ENCODE measurements around the gene A2ML1. TPM values are rescaled to one million over a fixed set of nuclear protein-coding genes. Genes with fewer than 3 reads are reported as not detected.

Gene A2ML1
- total and polyA plus RNA-seq, 2 of the 4 experiments (the other 2 are of a cell fraction): not detected

- no peak for ATAC-seq (ENCODE audit: low read depth)
- CTCF ChIA-PET: interaction anchor here (1.2 kb wide), 1 partner anchor 14 kb away, joined by 4 read pairs; no protein-coding TSS in a partner anchor
- no peak overlapping the region for H2BK15ac ChIP-seq (ENCODE audit: low read depth, low read length)
These were observed 83.1 kb downstream of the A2ML1 start for GRCh38 chr12:8905546-8905945.

More at GRCh38 chr12:8905546-8905945, 83.1 kb downstream of the A2ML1 start:
- Histone ChIP-seq H3K9me3 (ENCODE audit: control insufficient read depth, insufficient read depth, low read length) (no peaks in the 10 kb centered on the region), H3K36me3 (ENCODE audit: control insufficient read depth, insufficient read depth, low read length) (no peaks in the 10 kb centered on the region), H4K91ac (ENCODE audit: insufficient read depth, low read depth, low read length) (no peak overlapping the region), H3K4me1 (ENCODE audit: control insufficient read depth, insufficient read depth, low read length) (no peaks in the 10 kb centered on the region), H3K56ac (ENCODE audit: extremely low read depth, insufficient read depth, low read length) (no peak overlapping the region), H3K9me1 (ENCODE audit: insufficient read depth, low read length) (no peaks in the 10 kb centered on the region), H3K9ac (ENCODE audit: low read depth, low read length) (no peak overlapping the region), H2BK5ac (ENCODE audit: low read depth, low read length, poor library complexity, severe bottlenecking) (no peak overlapping the region), H3K18ac (ENCODE audit: low read depth, low read length) (no peak overlapping the region), H4K8ac (ENCODE audit: low read depth in 2 of 2, low read length in 2 of 2) (no peak overlapping the region), H3K27me3 (ENCODE audit: control insufficient read depth, insufficient read depth, low read length) (peaks cover 2% of the 10 kb centered on the region), H2AK9ac (replicated peaks; ENCODE audit: low read depth, low read length, poor library complexity) (no peak overlapping the region), H2AFZ (replicated peaks; ENCODE audit: low read length, poor library complexity) (no peak overlapping the region), H4K20me1 (ENCODE audit: insufficient read depth, low read length) (no peaks in the 10 kb centered on the region), H3K4me3 (ENCODE audit: insufficient read depth, low read depth, low read length) (no peak overlapping the region), H3K27ac (ENCODE audit: insufficient read depth, low read length) (no peak overlapping the region), H3K14ac (replicated peaks; ENCODE audit: low read depth, low read length) (no peak overlapping the region), H2BK20ac (ENCODE audit: low read depth, low read length) (no peak overlapping the region), H4K5ac (ENCODE audit: low read depth, low read length) (no peak overlapping the region), H3K23ac (ENCODE audit: low read depth, low read length) (no peak overlapping the region), H3K79me1 (ENCODE audit: low read depth in 1 of 2, low read length in 2 of 2) (no peaks in the 10 kb centered on the region), H2BK120ac (ENCODE audit: low read depth, low read length) (no peak overlapping the region), H3K4ac (ENCODE audit: low read depth, low read length) (no peak overlapping the region), H2AK5ac (ENCODE audit: low read depth, low read length) (no peak overlapping the region), H3K4me2 (ENCODE audit: low read depth, low read length) (no peak overlapping the region)
- no CpG with 5 or more reads among the region's 10 CpGs for WGBS, 2 experiments (ENCODE audit: extremely low coverage in 2 of 2, insufficient read length in 1 of 2)
- dilution Hi-C loops (cut with HindIII; ENCODE audit: low sequenced_read_pairs, unreplicated experiment): no loop called here
- no TSS peak for BruUV-seq (replicated peaks)
- intact Hi-C loops (cut with micrococcal nuclease): loop anchor here (10.0 kb wide), 1 partner anchor 81 kb away; the partner anchor contains the start of gene A2ML1
- in situ Hi-C loops (cut with MboI; ENCODE audit: low sequenced_read_pairs): no loop called here
- POLR2A ChIA-PET (ENCODE audit: unreplicated experiment): no interaction called here
- DNase-seq: no peak
- TF ChIP-seq MAZ (IDR thresholded peaks at IDR 0.05; ENCODE audit: borderline replicate concordance, low read depth, low read length) (no peak), RAD21 (IDR thresholded peaks at IDR 0.05; ENCODE audit: low read length) (no peak), SMC3 (IDR thresholded peaks at IDR 0.05; ENCODE audit: low read depth, low read length) (no peak)
